ENCODE results near the gene CDYL.

CDYL gene

DNA sequence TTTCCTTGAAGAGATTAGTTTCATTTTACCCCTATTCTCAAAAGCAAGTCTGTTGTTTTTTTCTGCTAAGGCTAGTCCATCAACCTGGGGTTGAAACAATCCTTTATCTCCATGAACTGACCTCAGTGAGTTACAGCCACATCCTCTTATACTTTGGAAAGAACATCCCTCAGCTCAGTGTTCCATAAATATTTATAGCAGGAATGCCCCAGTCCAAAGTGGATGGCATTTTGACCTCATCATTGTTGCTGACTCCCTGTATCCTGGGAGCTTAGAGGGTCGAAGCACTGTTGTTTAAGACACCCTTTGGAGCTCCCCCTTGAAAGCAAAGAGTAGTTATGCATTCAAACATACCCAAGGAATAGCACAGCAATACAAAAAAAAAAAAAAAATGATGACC, 16.2 kb upstream of the CDYL start:
- Histone ChIP-seq H3K9ac (ENCODE audit: low read depth, low read length) (no peak overlapping the region), H3K36me3 (ENCODE audit: insufficient read depth, low read length) (no peaks in the 10 kb centered on the region), H3K4me1 (ENCODE audit: insufficient read depth, low read length) (no peaks in the 10 kb centered on the region), H3K9me3 (ENCODE audit: control insufficient read depth, insufficient read depth, low read length) (0 out of 2 replicates have a peak, but pooled peaks cover 6% of the 10 kb centered on the region)

GRCh38 chr6:4760773-4761172, 15.4 kb upstream of the CDYL start:
- Histone ChIP-seq H3K4me1 (ENCODE audit: insufficient read depth, low read length) (no peaks in the 10 kb centered on the region), H3K36me3 (ENCODE audit: insufficient read depth, low read length) (no peaks in the 10 kb centered on the region), H3K9me3 (ENCODE audit: control insufficient read depth, insufficient read depth, low read length) (0 out of 2 replicates have a peak, but pooled peaks cover 6% of the 10 kb centered on the region), H3K9ac (ENCODE audit: low read depth, low read length) (no peak overlapping the region)

DNA sequence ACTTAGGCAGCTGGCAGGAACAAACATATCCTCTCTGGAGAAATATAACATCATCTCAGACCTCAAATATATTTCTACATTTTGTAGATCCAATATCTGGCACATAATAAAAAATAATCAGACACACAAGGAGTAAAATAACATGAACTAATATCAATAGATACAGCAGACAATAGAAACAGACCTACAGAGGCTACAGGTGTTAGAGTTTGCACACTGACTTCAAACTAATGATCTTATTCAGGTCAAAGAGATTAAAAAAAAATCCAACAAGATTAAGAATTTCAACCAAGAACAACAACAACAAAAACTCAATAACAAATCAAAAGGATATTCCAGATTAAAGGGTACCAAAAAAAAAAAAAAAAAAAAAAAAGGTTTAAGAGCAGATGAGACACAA, 13.9 kb upstream of the CDYL start:
- H3K9ac ChIP-seq (ENCODE audit: low read depth, low read length) = no peak overlapping the region
- H3K9me3 ChIP-seq (ENCODE audit: control insufficient read depth, insufficient read depth, low read length) = 0 out of 2 replicates have a peak, but pooled peaks cover 6% of the 10 kb centered on the region
- no peaks in the 10 kb centered on the region for H3K36me3 ChIP-seq (ENCODE audit: insufficient read depth, low read length)
- H3K4me1 ChIP-seq (ENCODE audit: insufficient read depth, low read length) = no peaks in the 10 kb centered on the region

- H3K36me3 ChIP-seq (ENCODE audit: insufficient read depth, low read length) = no peaks in the 10 kb centered on the region
- H3K9me3 ChIP-seq (ENCODE audit: control insufficient read depth, insufficient read depth, low read length) = 0 out of 2 replicates have a peak, but pooled peaks cover 6% of the 10 kb centered on the region
- H3K9ac ChIP-seq (ENCODE audit: low read depth, low read length) = no peak overlapping the region
- H3K4me1 ChIP-seq (ENCODE audit: insufficient read depth, low read length) = no peaks in the 10 kb centered on the region
Observed at GRCh38 chr6:4763921-4764320, 12.3 kb upstream of the CDYL start.

- Histone ChIP-seq H3K4me1 (ENCODE audit: insufficient read depth, low read length) (peaks cover 9% of the 10 kb centered on the region), H3K9ac (ENCODE audit: low read depth, low read length) (no peak overlapping the region), H3K9me3 (ENCODE audit: control insufficient read depth, insufficient read depth, low read length) (no peaks in the 10 kb centered on the region), H3K36me3 (ENCODE audit: insufficient read depth, low read length) (no peaks in the 10 kb centered on the region)
Observed at GRCh38 chr6:4768815-4769214, 7.4 kb upstream of the CDYL start.

- Histone ChIP-seq H3K36me3 (ENCODE audit: insufficient read depth, low read length) (no peaks in the 10 kb centered on the region), H3K9ac (ENCODE audit: low read depth, low read length) (peak overlapping the region; percentile 68), H3K9me3 (ENCODE audit: control insufficient read depth, insufficient read depth, low read length) (peaks cover under 1% of the 10 kb centered on the region; the same call in 1 of the 2 replicates), H3K4me1 (ENCODE audit: insufficient read depth, low read length) (peaks cover 9% of the 10 kb centered on the region)
Observed at GRCh38 chr6:4772750-4773149, 3.5 kb upstream of the CDYL start.

DNA sequence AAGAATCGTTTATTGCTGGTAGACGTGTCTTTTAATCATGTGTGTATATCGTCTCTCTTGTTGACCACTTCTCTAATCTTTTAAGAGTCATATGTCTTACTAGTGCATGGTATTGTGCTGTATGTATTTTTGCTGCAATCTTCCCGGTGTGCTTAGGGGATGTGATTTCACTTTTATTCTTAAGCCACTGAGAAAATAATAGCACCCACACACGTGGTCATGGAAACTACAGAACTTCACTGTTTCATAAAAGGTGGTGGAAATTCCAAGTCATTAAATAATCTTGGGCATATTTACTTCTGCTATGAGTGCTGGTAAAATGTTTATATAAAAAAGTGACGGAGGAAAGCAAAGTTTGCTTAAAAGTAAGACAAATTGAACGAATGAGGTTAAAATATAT, 3.0 kb upstream of the CDYL start:
- Histone ChIP-seq H3K9ac (ENCODE audit: low read depth, low read length) (peak overlapping the region; percentile 68), H3K9me3 (ENCODE audit: control insufficient read depth, insufficient read depth, low read length) (peaks cover 3% of the 10 kb centered on the region; the same call in 1 of the 2 replicates), H3K4me1 (ENCODE audit: insufficient read depth, low read length) (peaks cover 9% of the 10 kb centered on the region), H3K36me3 (ENCODE audit: insufficient read depth, low read length) (no peaks in the 10 kb centered on the region)

DNA sequence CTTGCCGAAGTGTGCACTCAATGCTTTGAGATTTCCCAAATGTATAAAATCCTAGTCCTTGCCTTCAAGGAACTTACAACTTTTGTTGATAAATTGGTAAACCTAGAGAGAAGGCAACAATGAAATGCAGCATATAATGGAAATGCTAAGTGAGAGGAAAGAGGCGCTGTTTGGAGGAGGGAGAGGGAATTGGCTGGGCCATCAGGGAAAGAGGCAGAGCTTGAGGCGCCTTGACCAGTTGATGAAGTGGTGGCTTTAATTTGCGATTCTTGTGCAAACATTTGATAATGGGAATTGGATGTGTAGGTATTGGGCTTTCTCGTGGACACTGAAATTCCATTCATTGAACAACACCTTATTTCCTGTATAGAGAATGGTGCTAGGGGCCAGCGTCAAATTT, 1.9 kb upstream of the CDYL start:
- peak overlapping the region; percentile 68 for H3K9ac ChIP-seq (ENCODE audit: low read depth, low read length)

DNA sequence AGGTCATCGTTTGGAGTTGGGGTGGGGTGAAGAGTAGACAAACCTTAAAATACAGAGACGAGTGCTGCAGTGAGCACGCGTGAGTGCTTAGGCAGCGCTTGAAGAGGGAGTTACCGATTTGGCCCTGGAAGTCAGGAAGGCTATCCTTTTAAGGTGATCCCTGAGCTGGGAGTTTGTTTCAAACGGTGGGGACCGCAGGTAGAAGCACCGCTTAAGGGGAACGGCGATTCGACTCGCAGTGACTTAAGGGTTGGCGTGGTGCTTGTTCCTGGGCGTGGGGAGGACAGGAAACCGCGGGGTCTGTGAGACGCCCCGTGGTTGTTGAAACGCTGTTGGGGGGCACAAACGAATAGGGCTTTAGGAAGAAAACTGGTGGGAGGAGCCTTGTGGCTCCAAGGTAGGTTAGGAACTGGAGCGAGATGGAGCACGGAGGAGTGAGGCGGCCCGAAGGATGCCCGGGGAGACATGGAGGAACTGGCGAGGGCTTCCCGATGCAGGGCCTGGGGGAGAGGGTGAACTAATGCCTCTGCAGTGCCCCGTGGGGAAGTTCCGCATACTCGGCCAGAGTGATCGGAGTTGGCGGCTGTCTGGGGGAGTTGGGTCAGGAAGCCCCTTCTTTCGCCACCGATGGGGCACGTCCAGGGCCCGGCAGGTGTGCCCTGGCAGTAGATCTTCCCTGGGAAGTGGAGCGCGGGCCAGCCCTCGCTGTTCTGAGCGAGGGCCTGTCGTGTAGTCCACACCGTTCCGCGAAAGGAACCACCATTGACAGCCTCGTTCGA, 1.3 kb upstream of the CDYL start:
- Histone ChIP-seq H3K9ac (ENCODE audit: low read depth, low read length) (peak overlapping the region; percentile 68), H3K9me3 (ENCODE audit: control insufficient read depth, insufficient read depth, low read length) (peaks cover 3% of the 10 kb centered on the region; the same call in 1 of the 2 replicates), H3K36me3 (ENCODE audit: insufficient read depth, low read length) (no peaks in the 10 kb centered on the region), H3K4me1 (ENCODE audit: insufficient read depth, low read length) (peaks cover 14% of the 10 kb centered on the region)

More for the DNA sequence above, 1.9 kb upstream of the CDYL start:
- Histone ChIP-seq H3K9me3 (ENCODE audit: control insufficient read depth, insufficient read depth, low read length) (peaks cover 3% of the 10 kb centered on the region; the same call in 1 of the 2 replicates), H3K4me1 (ENCODE audit: insufficient read depth, low read length) (peaks cover 9% of the 10 kb centered on the region), H3K36me3 (ENCODE audit: insufficient read depth, low read length) (no peaks in the 10 kb centered on the region)

DNA sequence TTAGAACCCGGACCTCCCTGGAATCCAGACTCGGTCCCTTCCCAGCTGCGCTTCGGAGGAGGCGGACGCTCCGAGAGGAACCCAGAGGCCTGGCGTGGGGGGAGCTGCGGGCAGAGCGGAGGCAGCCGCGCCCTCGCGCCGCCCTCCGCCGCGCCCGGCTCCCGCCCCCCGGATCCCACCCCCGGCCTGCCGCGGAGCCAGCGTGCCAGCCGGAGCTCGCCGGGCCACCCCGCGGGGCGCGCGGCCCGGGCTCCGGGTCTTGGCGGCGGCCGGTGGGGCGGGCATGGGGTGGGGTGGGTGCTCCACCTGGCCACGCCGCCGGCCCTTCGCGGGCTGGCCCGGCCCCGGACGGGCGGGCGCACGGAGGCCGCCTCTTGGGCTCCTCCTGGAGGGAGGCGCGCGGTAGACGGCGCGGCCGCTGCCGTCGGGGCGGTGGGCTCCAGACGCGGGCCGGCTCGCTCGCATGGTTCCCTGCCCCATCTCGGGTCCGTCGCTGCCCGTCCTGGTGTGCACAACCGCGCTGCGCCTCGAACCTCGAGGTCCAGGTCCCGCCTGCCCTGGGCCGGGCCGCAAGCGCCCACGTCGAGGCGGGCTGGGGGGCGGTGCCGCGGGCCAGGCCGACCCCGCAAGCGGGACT, 592 bp upstream of the CDYL start:
- peak overlapping the region; percentile 68 for H3K9ac ChIP-seq (ENCODE audit: low read depth, low read length)

DNA sequence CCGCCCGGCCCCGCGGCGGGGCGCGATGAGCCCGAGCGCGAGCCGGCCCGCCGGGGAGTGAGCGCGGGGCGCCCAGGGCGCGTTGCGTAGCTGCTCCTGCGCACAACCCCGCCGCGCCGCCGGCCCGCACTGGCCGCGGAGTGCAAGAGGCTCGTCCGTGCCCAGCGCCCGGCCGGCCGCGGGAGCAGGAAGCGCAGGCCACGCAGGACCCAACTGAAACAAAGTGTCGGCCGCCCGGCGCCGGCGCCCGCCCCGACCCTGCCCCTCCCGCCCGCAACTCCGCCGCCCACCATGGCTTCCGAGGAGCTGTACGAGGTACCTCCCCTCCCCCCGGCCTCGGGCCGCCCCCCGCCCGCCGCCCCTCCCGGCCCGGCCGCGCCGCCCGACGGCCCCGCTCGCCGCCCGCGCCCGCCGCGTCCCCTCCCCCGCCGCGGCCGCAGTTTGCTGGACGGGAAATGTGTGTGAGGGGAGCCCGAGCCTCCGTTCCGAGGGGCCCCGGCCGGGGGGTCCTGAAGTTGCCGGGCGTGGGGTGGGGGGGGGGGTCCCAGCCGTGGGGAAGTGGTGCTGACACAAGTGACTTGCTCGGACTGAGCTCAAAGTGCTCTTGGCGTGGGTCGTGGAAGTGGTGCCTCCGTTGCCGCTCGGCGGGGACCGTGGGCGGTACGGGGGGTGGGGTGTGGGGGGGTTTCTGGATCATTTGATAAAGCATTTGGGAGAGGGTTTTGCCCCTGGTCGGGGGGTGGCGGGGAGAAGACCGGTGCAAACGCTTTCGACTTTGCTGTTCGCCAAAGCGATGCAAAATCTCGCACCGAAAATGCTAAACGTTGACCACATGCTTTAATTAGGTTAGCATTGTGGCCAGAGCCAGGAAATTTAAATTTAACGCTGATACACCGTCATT, 539 bp downstream of the CDYL start:
- Histone ChIP-seq H3K4me1 (ENCODE audit: insufficient read depth, low read length) (peaks cover 13% of the 10 kb centered on the region), H3K36me3 (ENCODE audit: insufficient read depth, low read length) (no peaks in the 10 kb centered on the region), H3K9me3 (ENCODE audit: control insufficient read depth, insufficient read depth, low read length) (peaks cover 3% of the 10 kb centered on the region; the same call in 1 of the 2 replicates), H3K9ac (ENCODE audit: low read depth, low read length) (peak overlapping the region; percentile 52; the same call in 1 of the 2 replicates)

More for the DNA sequence above, 592 bp upstream of the CDYL start:
- Histone ChIP-seq H3K4me1 (ENCODE audit: insufficient read depth, low read length) (peaks cover 16% of the 10 kb centered on the region), H3K36me3 (ENCODE audit: insufficient read depth, low read length) (no peaks in the 10 kb centered on the region), H3K9me3 (ENCODE audit: control insufficient read depth, insufficient read depth, low read length) (peaks cover 3% of the 10 kb centered on the region; the same call in 1 of the 2 replicates)

DNA sequence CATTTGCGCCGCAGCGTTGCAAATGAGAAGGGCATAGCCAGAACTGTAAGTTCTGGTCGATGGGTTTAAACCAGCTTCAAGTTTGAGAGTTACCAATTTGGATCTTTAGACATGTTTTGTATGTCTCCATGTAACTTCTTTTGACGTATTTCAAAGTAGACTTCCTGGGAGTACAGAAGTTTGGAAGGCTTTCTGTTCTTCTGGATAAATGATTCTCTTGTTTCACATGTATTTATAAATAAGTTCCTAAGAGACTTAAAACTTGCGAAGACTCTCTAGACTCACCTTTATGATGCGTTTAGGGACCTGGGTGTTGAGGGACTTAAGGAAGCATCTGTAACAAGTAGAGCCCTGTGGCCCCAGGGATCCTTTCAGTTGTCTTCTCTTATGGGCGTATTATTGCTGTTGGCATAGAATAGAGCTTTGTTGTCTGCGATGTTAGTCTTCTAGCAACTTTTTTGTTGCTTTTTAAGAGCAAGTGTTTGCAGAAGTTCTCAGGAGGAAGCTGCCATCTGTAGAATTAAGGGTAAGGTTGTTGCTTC, 1.3 kb downstream of the CDYL start:
- no peaks in the 10 kb centered on the region for H3K36me3 ChIP-seq (ENCODE audit: insufficient read depth, low read length)
- peak overlapping the region; percentile 52; the same call in 1 of the 2 replicates for H3K9ac ChIP-seq (ENCODE audit: low read depth, low read length)
- peaks cover 3% of the 10 kb centered on the region; the same call in 1 of the 2 replicates for H3K9me3 ChIP-seq (ENCODE audit: control insufficient read depth, insufficient read depth, low read length)
- H3K4me1 ChIP-seq (ENCODE audit: insufficient read depth, low read length) = peaks cover 7% of the 10 kb centered on the region

- Histone ChIP-seq H3K9ac (ENCODE audit: low read depth, low read length) (no peak overlapping the region), H3K9me3 (ENCODE audit: control insufficient read depth, insufficient read depth, low read length) (peaks cover 3% of the 10 kb centered on the region; the same call in 1 of the 2 replicates), H3K36me3 (ENCODE audit: insufficient read depth, low read length) (no peaks in the 10 kb centered on the region), H3K4me1 (ENCODE audit: insufficient read depth, low read length) (peaks cover 7% of the 10 kb centered on the region)
Observed at GRCh38 chr6:4778086-4778485, 1.9 kb downstream of the CDYL start.

DNA sequence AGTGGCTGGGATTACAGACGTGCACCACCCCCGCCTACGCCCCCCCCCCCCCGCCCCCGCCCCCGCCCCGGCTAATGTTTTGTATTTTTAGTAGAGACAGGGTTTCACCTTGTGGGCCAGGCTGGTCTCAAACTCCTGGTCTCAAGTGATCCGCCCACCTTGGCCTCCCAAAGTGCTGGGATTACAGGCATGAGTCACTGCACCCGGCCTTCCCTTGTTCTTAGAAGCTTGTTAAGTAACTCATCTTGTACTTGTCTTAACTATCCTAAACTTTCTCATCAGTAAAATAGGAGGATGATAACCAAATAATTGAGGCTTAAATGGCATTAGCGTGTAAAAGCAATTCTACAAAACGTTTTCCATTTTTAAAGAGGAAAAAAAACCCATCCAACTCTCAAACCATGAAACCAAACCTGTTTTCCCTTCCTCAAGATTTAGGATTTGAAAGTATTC, 4.2 kb downstream of the CDYL start:
- peaks cover 10% of the 10 kb centered on the region for H3K4me1 ChIP-seq (ENCODE audit: insufficient read depth, low read length)
- H3K9me3 ChIP-seq (ENCODE audit: control insufficient read depth, insufficient read depth, low read length) = peaks cover 9% of the 10 kb centered on the region
- H3K9ac ChIP-seq (ENCODE audit: low read depth, low read length) = no peak overlapping the region

More for the DNA sequence above, 4.2 kb downstream of the CDYL start:
- H3K36me3 ChIP-seq (ENCODE audit: insufficient read depth, low read length) = no peaks in the 10 kb centered on the region
